HepG2 (cell line): Measurements from ENCODE around the gene STRADB. TPM values are rescaled to one million over a fixed set of nuclear protein-coding genes. Genes with fewer than 3 reads are reported as not detected.

Source experiments
- ATAC-seq: fragments of 200-7000 bp; cut with Tn5 transposase; 3 replicates; pipeline ENCODE4 v1.9.1; 2020; ENCODE audit warnings: mild to moderate bottlenecking, moderate library complexity
- BruUV-seq: library from RNA; stranded (reverse); fragments of 400-500 nt; replicated peaks from 2 replicates; lab custom pipeline; 2021; lab: Mats Ljungman, UMichigan
- CTCF ChIA-PET: fragments of 300-600 bp; formaldehyde crosslinking; extraction: SDS; loops from one replicate; lab custom pipeline; 2021; ENCODE audit warnings: low total read pairs, inconsistent platforms, low intra/inter-chr PET ratio; lab: Yijun Ruan, JAX
- POLR2A ChIA-PET: fragments of 350-600 bp; sonication (Branson Sonifier 250); formaldehyde crosslinking; loops from one replicate; lab custom pipeline; 2020; ENCODE audit warnings: antibody characterized with exemption, inconsistent platforms; lab: Yijun Ruan, JAX
- DNase-seq: peaks from one replicate; pipeline ENCODE4 v3.0.0-alpha.2; 2015; ENCODE audit warnings: low spot score
- FAIRE-seq: peaks from 3 replicates; lab custom pipeline; 2011; peaks lifted over from hg19 to GRCh38; lab: Jason Lieb, UNC
- H2AFZ ChIP-seq: one replicate; pipeline ENCODE4 v1.6.1; 2011; ENCODE audit warnings: low read length, inconsistent platforms
- H3K27ac ChIP-seq: fragments of 300-600 bp; 3 replicates; pipeline ENCODE4 v1.8.0; 2011; ENCODE audit warnings: mixed run types, mild to moderate bottlenecking, mixed read lengths, low read length, inconsistent platforms; ENCODE audit not compliant: insufficient read depth; ENCODE audit errors: extremely low read length
- H3K27me3 ChIP-seq, 2 experiments: fragments of 200-600 bp in 1 of 2; 2 replicates in 1 of 2; 3 replicates in 1 of 2; pipeline versions ENCODE4 v1.6.0 to v1.8.0; 2011; ENCODE audit warnings: low read length in 2 of 2, mild to moderate bottlenecking in 2 of 2, moderate library complexity in 2 of 2, inconsistent platforms in 1 of 2; ENCODE audit not compliant: insufficient read depth in 2 of 2, control insufficient read depth in 1 of 2
- H3K36me3 ChIP-seq, 2 experiments: fragments of 200-600 bp in 1 of 2; replicated peaks in 1 of 2; 2 replicates in 1 of 2; 3 replicates in 1 of 2; pipeline versions ENCODE4 v1.5.1 to v1.8.0; 2011; ENCODE audit warnings: low read length in 2 of 2, inconsistent platforms in 1 of 2; ENCODE audit not compliant: insufficient read depth in 2 of 2, control insufficient read depth in 1 of 2
- H3K4me1 ChIP-seq: 2 replicates; pipeline ENCODE4 v1.5.1; 2012; ENCODE audit warnings: low read length, inconsistent platforms; ENCODE audit not compliant: insufficient read depth
- H3K4me2 ChIP-seq: 2 replicates; pipeline ENCODE4 v1.6.0; 2011; ENCODE audit warnings: low read depth, low read length, inconsistent platforms
- H3K4me3 ChIP-seq, 3 experiments: fragments of 200-600 bp in 1 of 3; sonication (generic), shearing (Covaris generic) in 1 of 3; replicated peaks in 1 of 3; 2 replicates each; pipeline ENCODE4 v1.5.1; 2011 to 2016; ENCODE audit warnings: low read length in 3 of 3, inconsistent platforms in 2 of 3, low read depth in 2 of 3, mild to moderate bottlenecking in 2 of 3, control low read depth in 1 of 3, mixed read lengths in 1 of 3; ENCODE audit not compliant: insufficient read depth in 1 of 3
- H3K79me2 ChIP-seq: one replicate; pipeline ENCODE4 v1.6.1; 2011; ENCODE audit warnings: low read length, inconsistent platforms; ENCODE audit not compliant: insufficient read depth
- H3K9ac ChIP-seq: 2 replicates; pipeline ENCODE4 v1.6.0; 2011; ENCODE audit warnings: mild to moderate bottlenecking, low read depth, low read length, inconsistent platforms; ENCODE audit not compliant: insufficient read depth
- H3K9me3 ChIP-seq: 2 replicates; pipeline ENCODE4 v1.5.1; 2012; ENCODE audit warnings: mild to moderate bottlenecking, low read length
- H4K20me1 ChIP-seq: 2 replicates; pipeline ENCODE4 v1.6.0; 2011; ENCODE audit warnings: inconsistent platforms, mild to moderate bottlenecking, low read length, moderate library complexity; ENCODE audit not compliant: insufficient read depth
- GFI1 ChIP-seq: sonication (generic); formaldehyde crosslinking; IDR thresholded peaks from 2 replicates; pipeline ENCODE4 v1.5.0; 2020; ENCODE audit warnings: missing genetic modification reagents, mild to moderate bottlenecking, borderline replicate concordance
- MIER3 ChIP-seq: IDR thresholded peaks from 2 replicates; pipeline ENCODE4 v1.6.1; 2016; ENCODE audit warnings: missing compliant biosample characterization, borderline replicate concordance
- TARDBP ChIP-seq: sonication (generic); formaldehyde crosslinking; IDR thresholded peaks from 2 replicates; pipeline ENCODE4 v1.8.0; 2022; ENCODE audit warnings: mild to moderate bottlenecking, missing genetic modification reagents
- TRIM24 ChIP-seq: sonication (generic); formaldehyde crosslinking; IDR thresholded peaks from 2 replicates; pipeline ENCODE4 v1.8.0; 2022; ENCODE audit warnings: mild to moderate bottlenecking, missing genetic modification reagents
- ZKSCAN5 ChIP-seq: sonication (generic); formaldehyde crosslinking; IDR thresholded peaks from 2 replicates; pipeline ENCODE4 v1.5.1; 2020; ENCODE audit warnings: mild to moderate bottlenecking, missing genetic modification reagents
- ZNF629 ChIP-seq: sonication (generic); formaldehyde crosslinking; conservative IDR thresholded peaks from 2 replicates; pipeline ENCODE4 v1.5.0; 2020; ENCODE audit warnings: missing genetic modification reagents
- ZSCAN20 ChIP-seq: sonication (generic); formaldehyde crosslinking; IDR thresholded peaks from 2 replicates; pipeline ENCODE4 v1.4.0; 2020; ENCODE audit warnings: missing genetic modification reagents, mild to moderate bottlenecking, borderline replicate concordance
- WGBS: methylation state at CpG from one replicate; pipeline ENCODE4 v1.1.6; 2017; ENCODE audit warnings: low lambda C conversion rate; 5-methylcytosine and 5-hydroxymethylcytosine counted together
- in situ Hi-C: cut with HindIII; loops from 2 replicates; pipeline ENCODE4 v1.10.0; 2017; ENCODE audit warnings: low pct_unique_long_range_greater_than_20kb; ENCODE audit not compliant: extremely low pct_ligation_motif_present
- intact Hi-C: fragments of 100-400 bp; cut with micrococcal nuclease; formaldehyde crosslinking; loops from one replicate; pipeline ENCODE4 v1.10.0; 2022; ENCODE audit not compliant: unreplicated experiment
- polyA plus RNA-seq, 8 experiments: library from polyadenylated mRNA; depleted of rRNA in 3 of 8; stranded (reverse) in 7 of 8; unstranded in 1 of 8; fragments of >200 nt; fragmentation: Illumina TruSeq in 4 of 8; extraction: Trizol in 4 of 8; gene quantifications; 2 replicates each; pipeline versions ENCODE4 v1.2.1 to v1.2.3, GENCODE V29; 2011 to 2016; ENCODE audit warnings: low read depth in 4 of 8, missing spikeins in 1 of 8, mixed read lengths in 1 of 8; ENCODE audit not compliant: insufficient read depth in 1 of 8
- total RNA-seq, 5 experiments: library from RNA; depleted of rRNA; stranded (reverse); fragments of >200 nt; fragmentation: Illumina TruSeq; extraction: Trizol; gene quantifications; 2 replicates each; pipeline ENCODE4 v1.2.3, GENCODE V29; 2016; ENCODE audit warnings: low read depth in 1 of 5
- TF ChIP-seq, protein P1 (sequence below): sonication (generic); formaldehyde crosslinking; IDR thresholded peaks from 2 replicates; pipeline ENCODE4 v1.9.0; 2022; ENCODE audit warnings: missing genetic modification reagents, mild to moderate bottlenecking, borderline replicate concordance
- TF ChIP-seq, protein P2 (sequence below): sonication (generic); formaldehyde crosslinking; IDR thresholded peaks from 2 replicates; pipeline ENCODE4 v1.4.0; 2020; ENCODE audit warnings: missing genetic modification reagents

Gene STRADB
- total and polyA plus RNA-seq, 2 of the 13 experiments (the other 11 are each of a cell fraction or from before 2014, with no cell fraction given) = 34.1 to 66.6 TPM

DNA sequence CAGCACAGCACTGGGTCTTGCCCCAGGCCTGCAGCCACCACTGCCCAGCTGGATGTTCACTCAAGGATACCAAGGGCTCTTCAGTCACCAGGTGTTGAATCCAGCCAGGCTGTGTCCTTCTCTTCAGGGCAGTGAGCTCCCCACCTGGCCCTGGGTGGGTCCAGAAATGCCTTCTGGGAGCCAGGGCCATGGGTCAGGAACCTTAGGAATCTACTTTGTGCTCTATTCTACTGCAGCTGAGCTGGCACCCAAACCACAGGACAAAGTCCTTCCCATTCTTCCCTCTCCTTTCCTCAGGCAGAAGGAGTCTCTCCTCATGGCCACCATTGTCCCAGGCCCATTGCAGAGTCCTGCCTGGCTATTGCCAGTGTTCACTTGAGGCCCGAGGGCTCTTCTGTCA, 13.0 kb downstream of the STRADB start (continued):
- TF ChIP-seq, protein P1, sequence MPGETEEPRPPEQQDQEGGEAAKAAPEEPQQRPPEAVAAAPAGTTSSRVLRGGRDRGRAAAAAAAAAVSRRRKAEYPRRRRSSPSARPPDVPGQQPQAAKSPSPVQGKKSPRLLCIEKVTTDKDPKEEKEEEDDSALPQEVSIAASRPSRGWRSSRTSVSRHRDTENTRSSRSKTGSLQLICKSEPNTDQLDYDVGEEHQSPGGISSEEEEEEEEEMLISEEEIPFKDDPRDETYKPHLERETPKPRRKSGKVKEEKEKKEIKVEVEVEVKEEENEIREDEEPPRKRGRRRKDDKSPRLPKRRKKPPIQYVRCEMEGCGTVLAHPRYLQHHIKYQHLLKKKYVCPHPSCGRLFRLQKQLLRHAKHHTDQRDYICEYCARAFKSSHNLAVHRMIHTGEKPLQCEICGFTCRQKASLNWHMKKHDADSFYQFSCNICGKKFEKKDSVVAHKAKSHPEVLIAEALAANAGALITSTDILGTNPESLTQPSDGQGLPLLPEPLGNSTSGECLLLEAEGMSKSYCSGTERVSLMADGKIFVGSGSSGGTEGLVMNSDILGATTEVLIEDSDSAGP (CRISPR knock-in tag) = no peak
- TF ChIP-seq ZKSCAN5 (CRISPR knock-in tag) (no peak), MIER3 (CRISPR knock-in tag) (no peak), ZNF629 (CRISPR knock-in tag) (no peak), ZSCAN20 (CRISPR knock-in tag) (no peak)

DNA sequence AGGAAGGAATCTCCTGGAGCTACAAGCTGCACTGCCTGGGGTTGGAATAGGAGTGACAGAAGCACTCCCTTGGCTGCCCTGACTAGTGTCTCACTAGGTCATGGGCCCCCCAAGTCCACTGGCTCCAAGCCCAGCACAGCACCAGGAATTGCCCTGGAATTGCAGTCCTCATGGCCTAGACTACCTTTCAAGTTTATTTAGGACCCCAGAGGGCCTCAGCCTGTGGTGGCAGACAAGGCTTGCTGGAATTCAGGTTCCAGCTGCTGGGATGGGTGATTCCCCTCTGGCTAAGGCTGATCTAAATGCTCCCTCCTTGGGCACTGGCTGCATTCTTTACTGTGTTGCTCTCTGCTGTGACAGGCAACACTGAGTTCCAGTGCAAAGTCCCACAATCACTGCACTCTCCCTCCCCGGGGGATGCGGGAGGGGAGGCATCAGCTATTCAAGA, 14.0 kb downstream of the STRADB start:
- H3K36me3 ChIP-seq = peaks cover 9 to 51% of the 10 kb centered on the region in 2 experiments; a peak in 4 of 5 replicates
- H3K4me2 ChIP-seq = no peak overlapping the region
- no peak overlapping the region for H3K27ac ChIP-seq
- DNase-seq (no peak), ATAC-seq (peak; percentile 62), FAIRE-seq (no peak)
- ChIA-PET POLR2A (interaction anchor here (0.7 kb wide), 1 partner anchor 14 kb away, joined by 3 read pairs; the partner anchor contains the start of gene STRADB), CTCF (no interaction called here)
- intact Hi-C loops (no loop called here), in situ Hi-C loops (no loop called here)
- no peaks in the 10 kb centered on the region for H3K27me3 ChIP-seq
- H3K4me1 ChIP-seq = no peaks in the 10 kb centered on the region
- H2AFZ ChIP-seq = no peak overlapping the region
- no peak overlapping the region for H3K9ac ChIP-seq
- 100% methylated on average over 2 of the region's 2 CpGs for WGBS
- no peaks in the 10 kb centered on the region for H3K9me3 ChIP-seq
- no TSS peak for BruUV-seq
- no peaks in the 10 kb centered on the region for H4K20me1 ChIP-seq
- H3K79me2 ChIP-seq = no peaks in the 10 kb centered on the region
- no peak overlapping the region for H3K4me3 ChIP-seq
- TF ChIP-seq TRIM24 (CRISPR knock-in tag) (no peak), GFI1 (CRISPR knock-in tag) (peak; percentile 73), TARDBP (CRISPR knock-in tag) (no peak)
- TF ChIP-seq, protein P2, sequence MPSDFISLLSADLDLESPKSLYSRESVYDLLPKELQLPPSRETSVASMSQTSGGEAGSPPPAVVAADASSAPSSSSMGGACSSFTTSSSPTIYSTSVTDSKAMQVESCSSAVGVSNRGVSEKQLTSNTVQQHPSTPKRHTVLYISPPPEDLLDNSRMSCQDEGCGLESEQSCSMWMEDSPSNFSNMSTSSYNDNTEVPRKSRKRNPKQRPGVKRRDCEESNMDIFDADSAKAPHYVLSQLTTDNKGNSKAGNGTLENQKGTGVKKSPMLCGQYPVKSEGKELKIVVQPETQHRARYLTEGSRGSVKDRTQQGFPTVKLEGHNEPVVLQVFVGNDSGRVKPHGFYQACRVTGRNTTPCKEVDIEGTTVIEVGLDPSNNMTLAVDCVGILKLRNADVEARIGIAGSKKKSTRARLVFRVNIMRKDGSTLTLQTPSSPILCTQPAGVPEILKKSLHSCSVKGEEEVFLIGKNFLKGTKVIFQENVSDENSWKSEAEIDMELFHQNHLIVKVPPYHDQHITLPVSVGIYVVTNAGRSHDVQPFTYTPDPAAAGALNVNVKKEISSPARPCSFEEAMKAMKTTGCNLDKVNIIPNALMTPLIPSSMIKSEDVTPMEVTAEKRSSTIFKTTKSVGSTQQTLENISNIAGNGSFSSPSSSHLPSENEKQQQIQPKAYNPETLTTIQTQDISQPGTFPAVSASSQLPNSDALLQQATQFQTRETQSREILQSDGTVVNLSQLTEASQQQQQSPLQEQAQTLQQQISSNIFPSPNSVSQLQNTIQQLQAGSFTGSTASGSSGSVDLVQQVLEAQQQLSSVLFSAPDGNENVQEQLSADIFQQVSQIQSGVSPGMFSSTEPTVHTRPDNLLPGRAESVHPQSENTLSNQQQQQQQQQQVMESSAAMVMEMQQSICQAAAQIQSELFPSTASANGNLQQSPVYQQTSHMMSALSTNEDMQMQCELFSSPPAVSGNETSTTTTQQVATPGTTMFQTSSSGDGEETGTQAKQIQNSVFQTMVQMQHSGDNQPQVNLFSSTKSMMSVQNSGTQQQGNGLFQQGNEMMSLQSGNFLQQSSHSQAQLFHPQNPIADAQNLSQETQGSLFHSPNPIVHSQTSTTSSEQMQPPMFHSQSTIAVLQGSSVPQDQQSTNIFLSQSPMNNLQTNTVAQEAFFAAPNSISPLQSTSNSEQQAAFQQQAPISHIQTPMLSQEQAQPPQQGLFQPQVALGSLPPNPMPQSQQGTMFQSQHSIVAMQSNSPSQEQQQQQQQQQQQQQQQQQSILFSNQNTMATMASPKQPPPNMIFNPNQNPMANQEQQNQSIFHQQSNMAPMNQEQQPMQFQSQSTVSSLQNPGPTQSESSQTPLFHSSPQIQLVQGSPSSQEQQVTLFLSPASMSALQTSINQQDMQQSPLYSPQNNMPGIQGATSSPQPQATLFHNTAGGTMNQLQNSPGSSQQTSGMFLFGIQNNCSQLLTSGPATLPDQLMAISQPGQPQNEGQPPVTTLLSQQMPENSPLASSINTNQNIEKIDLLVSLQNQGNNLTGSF = no peak
